ENCODE data around the gene MPHOSPH9.

Gene MPHOSPH9

GRCh38 chr12:123232807-123233504 is at the start of gene MPHOSPH9, which contains the start of gene MTRFR:
Gene MPHOSPH9 (minus strand): TSS chr12:123233141. CDS start chr12:123230364, 2,777 bp downstream.
Gene MTRFR (plus strand): TSS chr12:123233436. CDS start chr12:123253675, 20,239 bp downstream.
- peak; percentile 98 for DNase-seq

GRCh38 chr12:123282111-123282510 is 49.2 kb upstream of the MPHOSPH9 start:
- no peak for DNase-seq

DNA sequence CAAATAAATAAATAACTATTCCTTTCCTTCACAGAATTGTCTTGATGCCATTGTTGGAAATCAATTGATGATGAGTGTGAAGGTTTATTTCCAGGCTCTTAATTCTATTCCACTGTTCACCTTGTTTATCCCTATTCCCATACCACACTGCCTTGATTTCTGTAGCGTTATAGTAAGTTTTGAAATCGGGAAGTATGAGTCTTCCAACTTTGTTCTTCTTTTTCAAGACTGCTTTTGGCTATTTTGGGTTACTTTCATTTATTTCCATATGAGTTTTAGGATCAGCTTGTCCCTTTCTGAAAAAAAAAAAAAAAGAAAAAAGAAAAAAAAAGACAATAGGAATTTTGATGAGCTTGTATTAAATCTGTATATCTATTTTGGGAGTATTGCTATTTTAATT is 48.0 kb upstream of the MPHOSPH9 start:
- DNase-seq = no peak

DNA sequence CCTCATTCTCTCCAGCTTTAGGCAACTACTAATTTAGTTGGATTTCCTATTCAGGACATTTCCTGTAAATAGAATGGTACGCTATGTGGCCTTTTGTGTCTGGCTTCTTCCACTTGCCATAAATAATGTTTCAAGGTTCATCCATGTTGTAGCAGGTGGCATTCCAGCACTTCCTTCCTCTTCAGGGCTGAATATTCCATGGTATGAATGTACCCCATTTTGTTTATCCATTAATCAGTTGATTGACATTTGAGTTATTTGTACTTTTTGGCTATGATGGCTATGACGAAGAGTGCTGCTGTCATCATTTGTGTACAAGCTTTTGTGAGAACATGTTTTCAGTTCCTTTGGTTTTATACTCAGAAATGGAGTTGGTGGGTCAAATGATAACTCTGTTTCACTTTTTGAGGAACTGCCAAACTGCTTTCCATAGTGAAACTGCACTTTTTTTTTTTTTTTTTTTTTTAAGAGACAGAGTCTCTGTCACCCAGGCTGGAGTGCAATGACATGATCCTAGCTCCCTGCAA is 45.2 kb upstream of the MPHOSPH9 start:
- no peak for DNase-seq

DNA sequence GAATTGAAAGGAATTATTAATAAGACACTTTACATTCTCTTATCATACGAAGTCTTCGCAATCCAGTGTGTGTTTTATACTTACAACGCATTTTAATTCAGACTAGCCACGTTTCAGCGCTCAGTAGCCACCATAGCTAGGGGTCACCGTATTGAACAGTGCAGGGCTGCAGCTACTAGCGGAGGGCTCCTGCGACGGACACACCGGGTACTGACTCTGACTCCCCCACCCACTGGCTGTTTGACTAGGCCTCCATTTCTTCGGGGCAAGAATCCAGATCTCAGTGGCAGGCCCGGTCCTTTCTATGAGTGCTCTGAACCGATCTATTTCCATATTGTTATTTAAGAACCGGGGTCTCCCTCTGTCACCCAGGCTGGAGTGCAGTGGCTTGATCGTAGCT is 40.2 kb upstream of the MPHOSPH9 start:
- DNase-seq = no peak

- DNase-seq = no peak
Observed at GRCh38 chr12:123271001-123271668, 38.2 kb upstream of the MPHOSPH9 start.

- DNase-seq = no peak
Observed at GRCh38 chr12:123270214-123271000, 37.5 kb upstream of the MPHOSPH9 start.

DNA sequence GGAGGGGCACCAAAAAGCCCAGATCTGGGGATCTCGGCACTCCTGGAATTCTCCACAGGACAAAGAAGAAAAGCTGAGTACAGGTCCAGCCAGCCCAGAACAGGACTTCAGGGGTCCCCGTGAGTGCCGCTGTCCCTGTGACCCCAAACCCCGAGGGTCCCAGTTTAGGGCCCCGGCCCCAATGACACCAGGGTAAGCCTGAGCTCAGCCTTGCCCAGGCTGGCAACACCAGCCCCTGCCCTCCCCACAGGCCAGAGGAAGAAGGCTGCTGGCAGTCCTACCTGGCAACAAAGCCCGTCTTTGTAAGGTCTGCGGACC is 36.9 kb upstream of the MPHOSPH9 start:
- no peak for DNase-seq

DNA sequence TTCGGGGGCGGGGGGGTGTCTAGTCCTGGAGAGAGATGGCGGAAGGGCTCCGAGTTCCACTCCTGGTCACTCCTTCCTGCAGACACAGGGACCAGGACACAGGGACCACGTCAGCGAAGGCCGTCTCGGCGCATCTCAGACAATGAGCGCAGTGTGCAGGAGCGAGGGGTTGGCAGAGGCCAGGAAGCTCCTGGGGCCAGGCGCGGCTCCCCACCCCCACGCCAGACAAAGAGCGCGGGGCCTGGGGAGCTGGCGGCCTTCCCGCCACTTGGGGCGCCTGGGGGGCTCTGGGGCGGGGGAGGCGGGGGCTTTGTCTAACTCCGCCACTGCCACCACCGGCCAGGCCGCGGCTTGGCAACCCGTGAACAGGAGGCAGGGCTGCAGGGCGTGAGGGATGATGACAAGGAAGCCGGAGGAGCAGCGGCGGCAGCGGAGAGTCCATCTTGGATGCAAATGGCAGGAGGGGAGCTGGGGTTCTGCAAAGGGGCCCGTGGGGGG is 36.5 kb upstream of the MPHOSPH9 start:
- no peak for DNase-seq

DNA sequence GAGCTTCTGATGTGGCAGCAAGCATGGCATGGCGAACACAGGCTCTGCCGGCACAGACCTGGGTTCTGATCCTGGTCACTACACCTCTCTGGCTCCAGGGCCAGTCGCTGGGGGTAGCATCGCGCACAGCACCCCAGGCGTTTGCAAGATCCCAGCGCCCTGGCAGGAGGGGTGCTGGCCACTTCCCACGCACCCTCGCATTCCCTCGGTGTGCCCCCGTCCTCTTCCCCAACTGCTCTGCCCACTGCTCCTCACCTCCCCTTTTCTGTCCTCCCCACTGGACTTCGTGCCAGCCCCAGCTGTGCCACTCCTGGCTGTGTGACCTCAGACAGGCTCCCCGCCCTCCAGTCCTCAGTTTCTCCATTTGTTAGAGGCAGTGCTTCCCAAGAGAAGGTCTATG is 35.9 kb upstream of the MPHOSPH9 start:
- DNase-seq = no peak

GRCh38 chr12:123267991-123268843 is 35.3 kb upstream of the MPHOSPH9 start:
- DNase-seq = no peak

DNA sequence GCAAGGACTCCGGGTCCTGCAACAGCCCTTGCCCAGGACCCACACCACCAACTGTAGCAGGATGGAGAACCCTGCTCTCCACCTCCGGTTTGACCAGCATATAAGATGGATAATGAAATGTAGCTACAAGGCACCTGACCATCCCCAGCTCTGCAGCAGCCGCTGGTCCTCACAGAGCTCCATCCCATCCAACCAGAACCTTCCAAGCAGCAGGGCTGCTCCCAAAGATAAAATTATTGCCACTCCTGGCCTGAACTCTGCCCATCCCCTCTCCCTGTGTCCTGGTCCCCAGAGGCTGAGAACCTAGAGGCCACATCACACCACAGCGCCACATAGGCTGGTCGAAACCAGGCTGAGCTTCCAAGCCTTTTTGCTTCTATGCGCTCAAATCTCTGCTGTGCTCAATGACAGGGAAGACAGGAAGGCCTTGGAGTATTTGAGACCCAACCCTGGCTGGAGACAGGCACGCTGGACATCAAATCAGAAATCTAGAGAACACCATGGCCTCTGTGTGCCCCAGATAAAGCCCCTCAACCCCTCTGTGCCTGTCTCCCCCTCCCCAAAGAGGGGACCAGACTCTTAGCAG is 34.5 kb upstream of the MPHOSPH9 start:
- no peak for DNase-seq

GRCh38 chr12:123266679-123267277 is 33.8 kb upstream of the MPHOSPH9 start:
- DNase-seq = no peak

GRCh38 chr12:123265851-123266678 is 33.1 kb upstream of the MPHOSPH9 start:
- DNase-seq = no peak

- no peak for DNase-seq
Observed at GRCh38 chr12:123264642-123265041, 31.7 kb upstream of the MPHOSPH9 start.

- no peak for DNase-seq
Observed at GRCh38 chr12:123263196-123263817, 30.4 kb upstream of the MPHOSPH9 start.

DNA sequence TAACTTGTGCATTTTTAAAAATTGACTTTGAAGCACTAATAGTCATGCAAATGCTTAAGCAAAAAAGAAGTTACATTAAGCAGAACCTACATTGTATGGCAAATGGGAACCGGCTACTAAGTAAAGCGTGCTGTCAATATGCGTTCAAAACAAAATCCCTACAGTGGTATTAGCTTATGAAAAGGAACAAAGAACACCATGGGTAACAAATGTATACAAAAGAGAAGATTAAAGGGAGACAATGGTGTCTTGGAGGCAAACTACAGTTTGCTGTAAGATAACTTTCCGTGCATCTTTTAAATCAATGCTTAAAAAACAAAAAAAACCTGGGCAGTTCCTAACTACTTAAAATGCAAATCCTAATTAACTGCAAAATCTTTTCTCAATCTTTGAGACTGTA is 28.3 kb upstream of the MPHOSPH9 start:
- no peak for DNase-seq

DNA sequence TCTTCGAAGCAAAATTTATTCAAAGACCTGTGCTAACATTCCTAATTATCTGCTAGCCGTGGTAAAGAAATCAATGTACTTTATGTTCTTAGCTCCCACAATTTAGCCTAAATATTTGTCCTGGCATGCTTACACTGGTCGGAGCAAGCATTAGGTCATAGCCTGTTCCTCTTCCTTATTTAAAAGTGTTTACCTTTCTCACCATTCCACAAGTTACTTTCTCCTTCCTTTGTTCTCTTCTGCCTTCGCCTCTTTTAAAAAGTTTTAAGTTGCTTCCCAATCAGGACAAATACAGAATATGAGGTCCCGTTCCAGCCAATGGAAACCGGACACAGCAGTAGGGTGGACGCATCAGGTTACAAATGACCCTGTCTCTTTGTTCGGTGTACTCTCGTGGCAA is 27.1 kb upstream of the MPHOSPH9 start:
- no peak for DNase-seq

DNA sequence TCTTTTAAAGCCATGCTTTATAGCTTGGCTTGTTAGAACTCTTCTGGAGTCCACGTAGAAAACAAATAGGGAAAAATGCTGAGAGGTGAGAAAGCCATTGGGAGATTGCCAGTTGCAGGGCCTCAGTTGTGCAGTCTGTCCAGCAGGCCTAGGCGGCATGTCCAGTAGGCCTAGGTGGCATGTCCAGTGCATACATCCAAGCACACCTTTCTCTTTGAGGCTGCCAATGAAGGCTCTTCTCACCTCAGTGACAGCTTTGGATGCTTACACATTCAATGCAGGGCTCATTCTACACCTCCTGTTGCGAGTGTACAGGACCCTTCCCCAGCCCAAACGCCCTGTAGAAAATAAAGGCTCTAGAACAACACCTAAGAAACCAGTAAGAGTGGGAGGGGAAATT is 25.7 kb upstream of the MPHOSPH9 start:
- DNase-seq = no peak

DNA sequence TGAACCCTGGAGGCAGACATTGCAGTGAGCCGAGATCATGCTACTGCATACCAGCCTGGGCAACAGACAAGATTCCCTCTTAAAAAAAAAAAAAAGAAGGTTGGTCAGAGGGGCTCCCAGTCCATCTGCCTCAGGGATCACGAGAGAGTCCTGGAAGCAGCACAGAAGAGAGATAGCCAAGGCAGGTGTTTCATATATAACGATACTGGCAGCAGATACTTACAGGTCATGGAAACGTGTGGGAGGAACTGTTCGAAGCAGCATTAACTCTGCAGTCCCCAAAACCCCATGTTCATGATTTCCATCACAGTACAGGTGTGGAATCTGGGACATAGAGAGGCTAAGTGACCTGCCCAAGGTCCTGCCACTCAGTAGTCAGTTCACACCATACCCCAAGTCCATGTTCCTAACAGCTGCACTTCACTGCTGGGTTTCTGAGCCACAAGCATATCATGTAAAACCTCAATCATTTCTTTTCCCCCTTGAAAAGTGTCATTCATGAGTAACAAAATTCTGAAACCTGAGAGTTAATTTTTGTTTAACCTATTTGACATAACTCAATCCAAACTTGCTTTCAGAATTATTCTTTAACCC is 22.0 kb upstream of the MPHOSPH9 start:
- DNase-seq = no peak

Measured in NCI-H1436 treated with DMSO at 0.1 percent for 48 hours (cell line).